Esophagus (tissue), 2 donors: ENCODE results near the gene PLIN3. TPM values are rescaled to one million over a fixed set of nuclear protein-coding genes. Genes with fewer than 3 reads are reported as not detected.
"Not testable (repeated sequence)": the region's sequence is repeated elsewhere in the genome, so short reads cannot be mapped to it uniquely, and the experiment has no call there.

ENCODE experiments used
- H3K27ac ChIP-seq, 2 donors: one replicate each; pipeline ENCODE4 v1.5.1; 2013; ENCODE audit warnings: low read depth in 2 of 2, mild to moderate bottlenecking in 2 of 2, inconsistent platforms in 1 of 2, low read length in 1 of 2, moderate library complexity in 1 of 2
- H3K27me3 ChIP-seq, 2 donors: one replicate each; pipeline ENCODE4 v1.6.1; 2013; ENCODE audit warnings: low read length in 2 of 2, control low read depth in 1 of 2, mild to moderate bottlenecking in 1 of 2; ENCODE audit not compliant: insufficient read depth in 2 of 2, control insufficient read depth in 1 of 2
- H3K36me3 ChIP-seq, 2 donors: one replicate each; pipeline ENCODE4 v1.6.1; 2013; ENCODE audit warnings: low read length in 1 of 2; ENCODE audit not compliant: control insufficient read depth in 2 of 2, insufficient read depth in 2 of 2
- H3K4me1 ChIP-seq, 2 donors: one replicate each; pipeline ENCODE4 v1.6.1; 2013; ENCODE audit warnings: low read length in 1 of 2; ENCODE audit not compliant: control insufficient read depth in 2 of 2, insufficient read depth in 2 of 2
- H3K4me3 ChIP-seq, 2 donors: one replicate each; pipeline ENCODE4 v1.5.1; 2013; ENCODE audit warnings: low read length in 2 of 2, mild to moderate bottlenecking in 2 of 2, low read depth in 1 of 2, moderate library complexity in 1 of 2
- H3K9me3 ChIP-seq, 2 donors: one replicate each; pipeline ENCODE4 v1.6.1; 2013; ENCODE audit warnings: mild to moderate bottlenecking in 2 of 2, low read depth in 1 of 2, low read length in 1 of 2, moderate library complexity in 1 of 2; ENCODE audit not compliant: control insufficient read depth in 2 of 2, insufficient read depth in 1 of 2
- WGBS, 2 donors: extraction: QIAGEN DNeasy Blood & Tissue Kit; methylation state at CpG; one replicate each; pipeline ENCODE4 v1.1.7; 2013; 5-methylcytosine and 5-hydroxymethylcytosine counted together
- polyA plus RNA-seq, 2 donors: library from polyadenylated mRNA; stranded (reverse); fragments of 200-250 nt; gene quantifications; one replicate each; pipeline ENCODE4 v1.2.3, GENCODE V29; 2013
- donor health status: healthy with polysubstance abuse.
- donor health status: Bipolar disorder and iron deficiency.

Gene PLIN3
- polyA plus RNA-seq, 2 donors: 96.5 to 142 TPM

GRCh38 chr19:4853506-4853905, 14.0 kb downstream of the PLIN3 start:
- not testable (repeated sequence) for H3K27me3 ChIP-seq, H3K4me3 ChIP-seq, H3K27ac ChIP-seq, H3K4me1 ChIP-seq, H3K9me3 ChIP-seq
- H3K36me3 ChIP-seq: peaks cover 3 to 22% of the 10 kb centered on the region in 2 donors
- WGBS, 2 donors: 86% methylated on average over 8 of the region's 8 CpGs

GRCh38 chr19:4852484-4852883, 15.0 kb downstream of the PLIN3 start:
- H3K27me3 ChIP-seq: no peaks in the 10 kb centered on the region
- H3K27ac ChIP-seq: no peak overlapping the region
- no peak overlapping the region for H3K4me3 ChIP-seq
- H3K4me1 ChIP-seq: peaks cover 0 to 4% of the 10 kb centered on the region in 2 donors
- H3K36me3 ChIP-seq: peaks cover 5 to 28% of the 10 kb centered on the region in 2 donors
- 89 to 95% methylated on average over 6 of the region's 6 CpGs for whole genome bisulfite sequencing, 2 donors
- no peaks in the 10 kb centered on the region for H3K9me3 ChIP-seq

GRCh38 chr19:4851551-4852290, 15.7 kb downstream of the PLIN3 start:
- Histone ChIP-seq H3K4me1 (peaks cover 0 to 4% of the 10 kb centered on the region in 2 donors), H3K27me3 (no peaks in the 10 kb centered on the region), H3K27ac (no peak overlapping the region), H3K36me3 (peaks cover 8 to 28% of the 10 kb centered on the region in 2 donors), H3K9me3 (no peaks in the 10 kb centered on the region), H3K4me3 (no peak overlapping the region)
- WGBS, 2 donors: 78 to 81% methylated on average over 40 to 42 of the region's 42 CpGs

- H3K36me3 ChIP-seq: peaks cover 5 to 25% of the 10 kb centered on the region in 2 donors
- H3K27ac ChIP-seq: no peak overlapping the region
- 93 to 94% methylated on average over 7 of the region's 7 CpGs for WGBS, 2 donors
- H3K4me1 ChIP-seq: peaks cover 0 to 4% of the 10 kb centered on the region in 2 donors
- H3K27me3 ChIP-seq: no peaks in the 10 kb centered on the region
- H3K4me3 ChIP-seq: no peak overlapping the region
- no peaks in the 10 kb centered on the region for H3K9me3 ChIP-seq
Observed at GRCh38 chr19:4849019-4849418, 18.4 kb downstream of the PLIN3 start.

- Histone ChIP-seq H3K4me1 (peaks cover 0 to 4% of the 10 kb centered on the region in 2 donors), H3K9me3 (no peaks in the 10 kb centered on the region), H3K27me3 (no peaks in the 10 kb centered on the region), H3K4me3 (no peak overlapping the region), H3K36me3 (peaks cover 5 to 28% of the 10 kb centered on the region in 2 donors), H3K27ac (no peak overlapping the region)
- 95 to 96% methylated on average over 23 of the region's 23 CpGs for WGBS, 2 donors
Observed at GRCh38 chr19:4847190-4847973, 20.1 kb downstream of the PLIN3 start.

- not testable (repeated sequence) for H3K4me3 ChIP-seq
- H3K36me3 ChIP-seq: peaks cover 5 to 24% of the 10 kb centered on the region in 2 donors
- 57 to 71% methylated on average over 9 of the region's 9 CpGs for WGBS, 2 donors
Observed at GRCh38 chr19:4845975-4846374, 21.5 kb downstream of the PLIN3 start.

GRCh38 chr19:4844348-4845179, 22.9 kb downstream of the PLIN3 start:
- WGBS, 2 donors: 74 to 79% methylated on average over 10 of the region's 10 CpGs
- H3K27me3 ChIP-seq: no peaks in the 10 kb centered on the region

More at GRCh38 chr19:4845975-4846374, 21.5 kb downstream of the PLIN3 start:
- H3K9me3 ChIP-seq, H3K27me3 ChIP-seq, H3K27ac ChIP-seq, H3K4me1 ChIP-seq: not testable (repeated sequence)

GRCh38 chr19:4843647-4843965, 23.9 kb downstream of the PLIN3 start:
- WGBS, 2 donors: 96% methylated on average over 6 of the region's 6 CpGs
- Histone ChIP-seq H3K4me3 (no peak overlapping the region), H3K36me3 (peaks cover 11 to 32% of the 10 kb centered on the region in 2 donors), H3K27ac (no peak overlapping the region), H3K9me3 (no peaks in the 10 kb centered on the region), H3K27me3 (no peaks in the 10 kb centered on the region), H3K4me1 (peaks cover 0 to 3% of the 10 kb centered on the region in 2 donors)

More at GRCh38 chr19:4844348-4845179, 22.9 kb downstream of the PLIN3 start:
- no peaks in the 10 kb centered on the region for H3K9me3 ChIP-seq
- H3K4me1 ChIP-seq: peaks cover 0 to 3% of the 10 kb centered on the region in 2 donors
- H3K36me3 ChIP-seq: peaks cover 5 to 27% of the 10 kb centered on the region in 2 donors
- no peak overlapping the region for H3K27ac ChIP-seq
- H3K4me3 ChIP-seq: no peak overlapping the region

- Histone ChIP-seq H3K9me3 (no peaks in the 10 kb centered on the region), H3K27me3 (no peaks in the 10 kb centered on the region), H3K4me3 (no peak overlapping the region), H3K4me1 (peaks cover 0 to 3% of the 10 kb centered on the region in 2 donors), H3K27ac (no peak overlapping the region), H3K36me3 (peaks cover 6 to 17% of the 10 kb centered on the region in 2 donors)
- WGBS, 2 donors: 94 to 98% methylated on average over 17 of the region's 17 CpGs
Observed at GRCh38 chr19:4839192-4839591, 28.3 kb downstream of the PLIN3 start.
